SK-MEL-5 (cell line): ENCODE data around the gene CHRNB1. TPM values are rescaled to one million over a fixed set of nuclear protein-coding genes. Genes with fewer than 3 reads are reported as not detected.

ENCODE experiments used
- DNase-seq: peaks from one replicate; pipeline ENCODE4 v3.0.0-alpha.2; 2016; ENCODE audit warnings: low read depth, low spot score
- in situ Hi-C: cut with HindIII; loops from 2 replicates; pipeline ENCODE4 v1.10.0; 2016; ENCODE audit warnings: low sequenced_read_pairs, high pct_unique_total_duplicates, low pct_unique_long_range_greater_than_20kb
- polyA plus RNA-seq, 2 experiments: library from polyadenylated mRNA; depleted of rRNA; stranded (reverse); fragments of >200 nt; gene quantifications; 2 replicates each; pipeline ENCODE4 v1.2.3, GENCODE V29; 2015
- total RNA-seq: library from RNA; depleted of rRNA; stranded (reverse); fragments of >200 nt; shearing (Covaris generic); gene quantifications from 2 replicates; pipeline ENCODE4 v1.2.3, GENCODE V29; 2014; rRNA removed

CHRNB1 gene
- total RNA-seq, result 3.3 and 4.5 TPM in 2 replicates
- polyA plus RNA-seq (2015; cell fraction: cytosol; rRNA removed), result 5.6 and 6.0 TPM in 2 replicates
- polyA plus RNA-seq (2015; cell fraction: nucleus; rRNA removed), result 3.4 and 4.0 TPM in 2 replicates

- peak; percentile 58 for DNase-seq
- in situ Hi-C loops, result no loop called here
These were observed at the start of gene CHRNB1 for GRCh38 chr17:7444682-7445618. CHRNB1 (plus strand) TSS chr17:7445061; CDS start chr17:7445128, 67 bp downstream.

- in situ Hi-C loops, result no loop called here
- DNase-seq, result no peak
These were observed 48.7 kb upstream of the CHRNB1 start for GRCh38 chr17:7396147-7396546.

GRCh38 chr17:7398612-7399011 is 46.2 kb upstream of the CHRNB1 start:
- in situ Hi-C loops, result no loop called here
- DNase-seq, result no peak

GRCh38 chr17:7403043-7403726 is 41.7 kb upstream of the CHRNB1 start:
- in situ Hi-C loops, result no loop called here

GRCh38 chr17:7403727-7403976 is 41.2 kb upstream of the CHRNB1 start:
- in situ Hi-C loops, result no loop called here
- no peak for DNase-seq

More at GRCh38 chr17:7403043-7403726, 41.7 kb upstream of the CHRNB1 start:
- DNase-seq, result peak; percentile 42

- DNase-seq, result peak; percentile 99
- in situ Hi-C loops, result no loop called here
These were observed 40.7 kb upstream of the CHRNB1 start, which contains the start of gene TMEM256 for GRCh38 chr17:7403977-7404736. TMEM256 (minus strand) TSS chr17:7404097; CDS start chr17:7404084, 13 bp downstream.

- in situ Hi-C loops, result no loop called here
- DNase-seq, result peak; percentile 14
These were observed 40.0 kb upstream of the CHRNB1 start for GRCh38 chr17:7404737-7405349.

GRCh38 chr17:7405350-7406234 is 39.3 kb upstream of the CHRNB1 start:
- no peak for DNase-seq

GRCh38 chr17:7406235-7406825 is 38.5 kb upstream of the CHRNB1 start:
- DNase-seq, result no peak

More at GRCh38 chr17:7405350-7406234, 39.3 kb upstream of the CHRNB1 start:
- in situ Hi-C loops, result no loop called here

GRCh38 chr17:7407082-7407481 is 37.8 kb upstream of the CHRNB1 start:
- no peak for DNase-seq
- in situ Hi-C loops, result no loop called here

More at GRCh38 chr17:7406235-7406825, 38.5 kb upstream of the CHRNB1 start:
- in situ Hi-C loops, result no loop called here

GRCh38 chr17:7407485-7408251 is 37.2 kb upstream of the CHRNB1 start, which contains the start of gene NLGN2:
NLGN2 (plus strand) TSS chr17:7407845; CDS start chr17:7408256, 411 bp downstream.
- in situ Hi-C loops, result no loop called here
- DNase-seq, result no peak

- in situ Hi-C loops, result no loop called here
These were observed 36.6 kb upstream of the CHRNB1 start for GRCh38 chr17:7408252-7408727.

GRCh38 chr17:7408863-7409262 is 36.0 kb upstream of the CHRNB1 start:
- in situ Hi-C loops, result no loop called here

More at GRCh38 chr17:7408252-7408727, 36.6 kb upstream of the CHRNB1 start:
- no peak for DNase-seq

GRCh38 chr17:7409716-7410115 is 35.1 kb upstream of the CHRNB1 start:
- no peak for DNase-seq
- in situ Hi-C loops, result no loop called here

More at GRCh38 chr17:7408863-7409262, 36.0 kb upstream of the CHRNB1 start:
- DNase-seq, result no peak
